Activated B cell treated with CpG ODN at 0.5 μM for 24 hours (primary cell): ENCODE measurements around the gene SH3PXD2B. TPM values are rescaled to one million over a fixed set of nuclear protein-coding genes. Genes with fewer than 3 reads are reported as not detected.

Experiments
- ATAC-seq: fragments of 200-7000 bp; cut with Tn5 transposase; one replicate; pipeline ENCODE4 v1.10.0; 2021; ENCODE audit warnings: low read depth, mild to moderate bottlenecking, moderate library complexity
- CTCF ChIA-PET: fragments of 350-600 bp; sonication (Branson Sonifier 250); formaldehyde crosslinking; loops from one replicate; lab custom pipeline; 2021; ENCODE audit warnings: antibody characterized with exemption; lab: Charles Lee
- POLR2A ChIA-PET: fragments of 350-600 bp; sonication (Branson Sonifier 250); formaldehyde crosslinking; loops from one replicate; lab custom pipeline; 2021; ENCODE audit warnings: antibody characterized with exemption; lab: Charles Lee
- DNase-seq: peaks from one replicate; pipeline ENCODE4 v3.0.0; 2022
- H3K27ac Mint-ChIP-seq: one replicate; pipeline ENCODE4 v1.8.0; 2020; ENCODE audit warnings: mixed read lengths
- H3K27me3 Mint-ChIP-seq: one replicate; pipeline ENCODE4 v1.8.0; 2021; ENCODE audit warnings: mixed read lengths
- H3K36me3 Mint-ChIP-seq: one replicate; pipeline ENCODE4 v1.8.0; 2021; ENCODE audit warnings: low read depth, mixed read lengths
- H3K4me1 Mint-ChIP-seq: one replicate; pipeline ENCODE4 v1.8.0; 2021; ENCODE audit warnings: mixed read lengths
- H3K4me3 Mint-ChIP-seq: one replicate; pipeline ENCODE4 v1.8.0; 2020; ENCODE audit warnings: mild to moderate bottlenecking, mixed read lengths
- H3K9me3 Mint-ChIP-seq: one replicate; pipeline ENCODE4 v1.8.0; 2020; ENCODE audit warnings: mixed read lengths
- intact Hi-C: fragments of 100-400 bp; cut with micrococcal nuclease; formaldehyde crosslinking; loops from one replicate; pipeline ENCODE4 v1.15.1; 2024
- total RNA-seq: library from RNA; stranded (reverse); gene quantifications from 2 replicates; pipeline ENCODE4 v1.2.3, GENCODE V29; 2022
- TF ChIP-seq, protein P1 (sequence below): fragments of 200-600 bp; IDR thresholded peaks from one replicate; pipeline ENCODE4 v1.8.0; 2022; ENCODE audit warnings: antibody characterized with exemption, mild to moderate bottlenecking

SH3PXD2B gene
- total RNA-seq, 1 donor from 2014 or later, result 0.02 TPM

- ATAC-seq, result no peak
- ChIA-PET CTCF (no interaction called here), POLR2A (no interaction called here)
- TF ChIP-seq, protein P1, sequence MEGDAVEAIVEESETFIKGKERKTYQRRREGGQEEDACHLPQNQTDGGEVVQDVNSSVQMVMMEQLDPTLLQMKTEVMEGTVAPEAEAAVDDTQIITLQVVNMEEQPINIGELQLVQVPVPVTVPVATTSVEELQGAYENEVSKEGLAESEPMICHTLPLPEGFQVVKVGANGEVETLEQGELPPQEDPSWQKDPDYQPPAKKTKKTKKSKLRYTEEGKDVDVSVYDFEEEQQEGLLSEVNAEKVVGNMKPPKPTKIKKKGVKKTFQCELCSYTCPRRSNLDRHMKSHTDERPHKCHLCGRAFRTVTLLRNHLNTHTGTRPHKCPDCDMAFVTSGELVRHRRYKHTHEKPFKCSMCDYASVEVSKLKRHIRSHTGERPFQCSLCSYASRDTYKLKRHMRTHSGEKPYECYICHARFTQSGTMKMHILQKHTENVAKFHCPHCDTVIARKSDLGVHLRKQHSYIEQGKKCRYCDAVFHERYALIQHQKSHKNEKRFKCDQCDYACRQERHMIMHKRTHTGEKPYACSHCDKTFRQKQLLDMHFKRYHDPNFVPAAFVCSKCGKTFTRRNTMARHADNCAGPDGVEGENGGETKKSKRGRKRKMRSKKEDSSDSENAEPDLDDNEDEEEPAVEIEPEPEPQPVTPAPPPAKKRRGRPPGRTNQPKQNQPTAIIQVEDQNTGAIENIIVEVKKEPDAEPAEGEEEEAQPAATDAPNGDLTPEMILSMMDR, result no peak
- DNase-seq, result no peak
- intact Hi-C loops, result no loop called here
- H3K27ac Mint-ChIP-seq, result no peak overlapping the region
- H3K36me3 Mint-ChIP-seq, result no peaks in the 10 kb centered on the region
- H3K4me1 Mint-ChIP-seq, result no peaks in the 10 kb centered on the region
- H3K4me3 Mint-ChIP-seq, result no peak overlapping the region
- peaks cover 19% of the 10 kb centered on the region for H3K27me3 Mint-ChIP-seq
- no peaks in the 10 kb centered on the region for H3K9me3 Mint-ChIP-seq
These were observed 20.0 kb upstream of the SH3PXD2B start for GRCh38 chr5:172474293-172474692.

- no peaks in the 10 kb centered on the region for H3K4me1 Mint-ChIP-seq
- H3K27me3 Mint-ChIP-seq, result peaks cover 19% of the 10 kb centered on the region
- DNase-seq, result no peak
- intact Hi-C loops, result no loop called here
- POLR2A ChIA-PET, result no interaction called here
- CTCF ChIA-PET, result no interaction called here
- TF ChIP-seq, protein P1, result no peak
- no peaks in the 10 kb centered on the region for H3K36me3 Mint-ChIP-seq
- H3K9me3 Mint-ChIP-seq, result peaks cover 3% of the 10 kb centered on the region
- H3K4me3 Mint-ChIP-seq, result no peak overlapping the region
- H3K27ac Mint-ChIP-seq, result no peak overlapping the region
- ATAC-seq, result no peak
These were observed 19.1 kb upstream of the SH3PXD2B start for GRCh38 chr5:172473427-172473826.

- H3K4me3 Mint-ChIP-seq, result no peak overlapping the region
- ChIA-PET CTCF (no interaction called here), POLR2A (no interaction called here)
- H3K4me1 Mint-ChIP-seq, result no peaks in the 10 kb centered on the region
- ATAC-seq (no peak), DNase-seq (no peak)
- H3K36me3 Mint-ChIP-seq, result no peaks in the 10 kb centered on the region
- peaks cover 13% of the 10 kb centered on the region for H3K27me3 Mint-ChIP-seq
- intact Hi-C loops, result no loop called here
- H3K27ac Mint-ChIP-seq, result no peak overlapping the region
- peaks cover 6% of the 10 kb centered on the region for H3K9me3 Mint-ChIP-seq
- TF ChIP-seq, protein P1, result no peak
These were observed 15.4 kb upstream of the SH3PXD2B start for GRCh38 chr5:172469697-172470096.

DNA sequence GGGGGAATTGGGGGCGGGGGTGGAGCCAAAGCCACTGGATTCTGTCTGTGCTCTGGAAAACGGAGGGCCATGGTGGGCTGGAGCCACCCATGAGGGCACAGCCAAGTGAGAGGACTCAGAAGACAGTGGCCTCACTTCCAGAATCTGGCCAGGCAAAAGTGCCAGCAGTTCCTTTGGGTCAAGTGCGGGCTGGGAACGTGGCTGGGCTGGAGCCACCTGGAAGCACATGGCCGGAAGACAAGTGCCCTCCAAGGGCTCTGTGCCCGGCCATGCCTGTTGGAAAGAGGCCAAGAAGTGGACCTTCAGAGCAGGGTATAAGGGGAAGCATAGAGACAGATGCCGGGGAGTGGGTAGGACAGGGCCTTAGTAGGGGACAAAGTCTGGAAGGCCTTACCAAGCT is 11.7 kb upstream of the SH3PXD2B start:
- Mint-ChIP-seq H3K27ac (no peak overlapping the region), H3K36me3 (no peaks in the 10 kb centered on the region), H3K9me3 (peaks cover 12% of the 10 kb centered on the region), H3K4me1 (no peaks in the 10 kb centered on the region), H3K4me3 (no peak overlapping the region), H3K27me3 (peaks cover 4% of the 10 kb centered on the region)
- ChIA-PET CTCF (no interaction called here), POLR2A (no interaction called here)
- DNase-seq (no peak), ATAC-seq (no peak)
- intact Hi-C loops, result no loop called here
- TF ChIP-seq, protein P1, result no peak

- Mint-ChIP-seq H3K27ac (no peak overlapping the region), H3K27me3 (peaks cover 16% of the 10 kb centered on the region), H3K4me3 (no peak overlapping the region), H3K4me1 (no peaks in the 10 kb centered on the region), H3K9me3 (peaks cover 8% of the 10 kb centered on the region), H3K36me3 (no peaks in the 10 kb centered on the region)
- DNase-seq, result no peak
- intact Hi-C loops, result no loop called here
- ChIA-PET CTCF (interaction anchor here (0.9 to 1.5 kb wide), 3 partner anchors 11 to 236 kb away, joined by 3 to 4 read pairs (median 3); no protein-coding TSS in a partner anchor), POLR2A (no interaction called here)
- TF ChIP-seq, protein P1, result no peak
- ATAC-seq, result no peak
These were observed 8.7 kb upstream of the SH3PXD2B start for GRCh38 chr5:172463031-172463430.
